Activated CD8-positive, alpha-beta memory T cell treated with anti-CD3 and anti-CD28 coated beads, Interleukin-2, amount 50 U/mL, for 48 hours (primary cell): ENCODE measurements around the gene RIC8B.
A peak's percentile ranks its signal among the peaks of the same experiment; 100 is the strongest.

Experiments used
- DNase-seq: peaks from one replicate; pipeline ENCODE4 v3.0.0-alpha.2; 2020

Gene RIC8B

DNA sequence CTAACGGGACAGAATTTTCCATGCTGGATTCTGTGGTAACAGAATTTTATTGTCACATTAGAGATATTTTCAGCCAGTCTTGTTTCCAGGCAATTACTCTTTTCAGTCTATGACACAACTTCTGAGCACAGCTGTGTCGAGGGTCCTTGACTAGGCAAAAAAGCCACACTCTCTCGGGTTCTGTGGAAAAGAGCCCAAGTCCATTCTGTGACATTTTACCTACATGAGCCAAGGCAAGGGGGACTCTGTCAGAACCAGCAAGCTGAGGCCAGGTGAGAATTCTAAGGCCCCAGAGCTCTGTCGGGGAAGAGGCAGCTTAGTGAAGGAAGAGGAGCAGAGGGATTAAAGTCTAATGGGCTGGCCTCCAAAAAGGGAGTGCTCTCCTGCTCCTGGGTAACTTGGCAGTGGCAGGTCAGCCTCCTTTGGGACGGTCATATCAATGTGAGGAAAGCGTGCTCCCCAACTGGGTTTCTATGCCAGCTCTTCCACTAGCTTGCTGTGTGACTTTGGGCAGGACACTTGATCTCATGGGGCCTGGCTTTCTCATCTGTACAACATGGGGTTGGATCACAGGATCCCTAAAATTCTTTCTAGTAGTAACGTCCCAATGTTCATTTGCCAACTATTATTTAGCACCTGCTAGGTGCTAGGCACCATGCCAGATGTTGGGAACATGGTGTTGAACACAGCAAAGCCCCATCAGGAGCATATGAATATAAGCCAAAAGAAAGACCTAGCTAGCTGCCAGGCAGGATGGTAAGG, 16.0 kb upstream of the RIC8B start:
- no peak for DNase-seq

DNA sequence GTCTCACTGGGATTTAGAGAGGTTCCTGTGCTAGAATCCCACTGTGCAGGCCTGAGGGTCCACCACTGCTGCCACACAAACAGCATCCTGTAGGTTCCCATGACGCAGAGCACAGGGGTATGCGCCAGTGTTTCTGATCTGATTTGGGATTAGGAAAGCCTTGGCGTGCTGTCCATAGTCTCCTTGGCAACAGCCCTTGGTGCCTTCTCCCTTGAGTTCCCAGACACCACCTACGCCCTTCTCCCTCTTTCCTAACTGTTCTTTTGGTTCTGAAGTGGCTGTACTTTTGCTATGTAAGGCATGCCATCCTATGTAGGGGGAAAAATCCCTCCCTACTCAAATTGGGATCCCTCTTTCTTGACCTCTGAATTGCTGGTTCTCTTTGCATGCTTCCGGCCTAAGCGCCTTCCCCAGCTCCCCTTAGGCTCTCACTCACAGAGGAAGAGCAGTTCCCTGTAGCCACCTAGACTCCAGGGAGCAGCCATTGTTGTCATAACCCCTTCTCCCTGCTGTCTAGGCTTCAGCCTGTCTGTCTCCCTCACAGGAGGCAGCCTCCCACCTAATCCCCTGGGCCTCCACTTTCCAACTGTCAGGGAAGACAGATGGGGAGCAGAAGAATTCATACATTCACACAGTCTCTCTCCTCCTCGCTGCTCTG, 14.8 kb upstream of the RIC8B start:
- DNase-seq = no peak

DNA sequence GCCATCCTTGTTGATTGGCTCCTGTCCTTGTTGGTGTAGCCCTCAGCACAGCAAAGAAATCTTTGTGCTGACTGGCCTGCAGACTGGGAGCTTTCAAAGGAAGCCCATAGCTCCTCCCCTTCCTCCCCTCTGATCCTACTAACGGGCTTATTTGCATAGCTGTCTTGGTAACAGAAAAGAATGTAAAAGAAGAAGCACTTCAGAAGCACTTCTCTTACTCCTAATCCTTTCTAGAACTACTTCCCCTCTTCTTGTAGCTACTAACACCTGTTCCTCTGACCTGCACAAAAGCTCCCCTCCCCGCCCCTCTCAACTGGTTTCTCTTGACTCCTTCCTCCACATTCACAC, 14.3 kb upstream of the RIC8B start:
- DNase-seq = no peak

DNA sequence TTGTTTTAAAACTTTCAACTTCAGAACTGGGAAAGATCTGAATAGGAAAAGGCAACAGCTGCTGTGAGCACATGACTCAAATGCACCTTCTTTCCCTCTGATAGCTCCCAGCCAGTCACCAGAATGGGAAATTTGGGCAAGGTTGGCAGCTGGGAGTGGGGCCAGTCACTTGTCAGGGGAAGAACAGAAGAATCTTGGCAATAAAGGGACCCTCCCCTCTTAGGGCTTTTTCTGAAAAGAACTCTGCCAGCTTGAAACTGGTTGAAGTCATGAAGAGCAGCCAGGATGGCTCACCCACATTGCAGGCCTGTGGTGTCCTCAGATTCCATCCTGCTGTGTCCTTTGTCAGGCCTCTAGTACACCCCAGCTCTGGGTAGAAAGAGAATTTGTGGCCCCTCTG, 10.3 kb upstream of the RIC8B start:
- DNase-seq = no peak

DNA sequence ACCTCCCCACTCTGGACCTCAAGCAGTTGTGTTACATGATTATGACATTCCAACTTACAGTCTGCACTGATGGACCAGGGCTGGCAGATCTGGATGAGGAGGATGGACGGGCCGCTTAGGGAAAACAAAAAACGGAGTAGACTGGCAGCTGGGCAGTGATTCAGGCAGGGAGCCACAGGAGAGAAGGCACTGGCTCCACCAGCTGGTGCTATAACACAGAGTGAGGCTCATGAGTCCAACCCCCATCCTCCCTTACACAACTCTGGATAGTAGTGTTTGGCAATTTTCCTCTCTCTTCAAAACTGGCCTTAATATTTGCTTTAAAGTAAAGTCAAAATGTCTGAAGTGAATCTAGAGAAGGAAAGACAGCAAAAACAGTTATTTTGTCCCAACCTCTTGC, 9.7 kb upstream of the RIC8B start:
- DNase-seq = no peak

DNA sequence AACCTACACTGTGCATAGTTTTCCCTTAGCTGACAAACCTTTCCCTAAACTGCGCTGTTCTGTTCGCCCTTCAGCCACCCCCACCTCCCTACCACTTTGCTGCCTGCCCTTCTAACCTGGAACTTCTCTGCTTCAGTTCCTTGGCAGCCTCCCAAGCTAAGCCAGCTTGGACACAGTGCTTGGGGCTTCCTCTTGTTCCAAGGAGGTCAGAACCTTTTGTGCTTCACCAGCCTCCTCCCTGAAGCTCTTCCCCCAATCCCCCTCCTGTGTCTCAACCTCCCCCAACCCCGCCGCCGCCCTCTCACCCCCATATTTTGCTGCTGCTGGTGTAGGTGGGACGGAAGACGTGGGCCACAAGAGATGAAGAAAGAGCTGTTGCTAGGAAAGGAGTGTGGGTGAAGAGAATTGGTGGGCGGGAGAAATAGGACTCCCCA, 8.1 kb upstream of the RIC8B start:
- DNase-seq = no peak

DNA sequence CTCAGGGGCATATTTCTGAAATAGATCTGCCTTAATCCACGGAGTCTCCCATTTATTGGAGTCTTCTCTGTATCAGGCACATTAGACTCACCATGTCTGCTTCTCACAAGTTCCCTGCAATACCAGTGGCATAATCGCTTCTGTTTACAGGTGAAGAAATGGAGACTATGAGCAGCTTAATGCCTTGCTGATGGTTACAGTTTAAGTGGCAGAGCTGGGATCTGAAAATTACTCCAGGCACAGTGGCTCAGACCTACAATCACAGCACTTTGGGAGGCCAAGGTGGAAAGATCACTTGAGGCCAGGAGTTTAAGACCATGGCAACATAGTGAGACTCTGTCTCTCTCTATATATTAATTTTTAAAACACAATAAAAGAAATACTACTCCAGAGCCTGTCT, 7.3 kb upstream of the RIC8B start:
- no peak for DNase-seq

DNA sequence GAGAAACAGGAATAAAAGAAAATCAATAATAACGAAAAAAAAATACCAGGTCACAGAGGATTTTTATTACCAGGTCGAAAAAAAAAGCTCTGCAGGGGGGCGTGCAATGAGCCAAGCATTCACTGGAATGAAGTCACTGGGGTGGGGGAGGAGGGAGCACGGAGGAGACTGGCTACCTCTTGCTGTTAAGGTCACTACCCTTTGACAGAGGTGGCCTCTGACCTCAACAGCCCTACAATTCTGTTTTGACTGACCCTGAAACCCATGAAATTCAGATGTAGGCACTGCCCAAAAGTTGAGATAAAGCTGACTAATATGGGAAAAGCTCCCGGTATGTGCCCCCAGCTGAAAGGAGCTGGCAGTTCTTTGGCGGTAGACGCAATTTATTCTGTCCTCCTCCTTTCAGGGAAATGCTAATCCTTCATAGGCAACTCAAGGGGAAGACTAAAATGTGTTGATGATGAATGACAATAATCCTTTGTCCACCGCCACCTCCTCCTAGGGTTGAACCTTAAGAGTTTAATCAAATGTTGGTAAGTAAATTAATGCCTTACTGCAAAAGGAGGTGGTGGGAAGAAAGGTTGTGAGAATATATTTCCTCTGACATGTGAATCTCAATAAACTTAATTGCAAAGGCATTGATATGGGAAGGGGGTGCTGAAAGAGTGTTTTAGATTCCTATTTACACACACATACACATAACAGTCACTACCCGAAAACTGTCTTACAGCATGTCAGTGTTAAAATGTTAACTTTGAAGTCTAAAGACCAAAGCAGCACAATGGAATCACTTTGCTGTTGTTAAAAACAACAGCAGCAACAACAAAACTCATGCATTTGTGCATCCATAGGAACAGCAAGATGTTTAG, 6.3 kb upstream of the RIC8B start:
- DNase-seq = no peak

DNA sequence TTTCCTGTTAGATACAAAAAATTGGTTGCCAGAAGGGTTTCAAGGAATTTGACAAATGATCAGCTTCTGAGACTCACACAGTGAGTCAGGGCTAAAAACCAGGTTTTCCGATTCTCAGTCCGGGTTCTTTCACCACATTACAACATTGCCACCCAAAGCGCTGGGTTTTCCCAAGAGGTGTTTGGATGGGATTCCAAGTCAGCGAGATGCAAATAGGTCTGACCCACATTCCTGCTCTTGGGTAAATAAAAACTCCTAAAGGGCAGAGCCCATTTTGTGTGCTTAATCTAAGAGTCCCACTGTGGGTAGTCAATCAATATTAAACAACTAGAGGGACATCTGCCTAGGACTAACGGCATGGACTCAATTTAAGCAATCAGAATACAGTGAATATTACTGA, 5.4 kb upstream of the RIC8B start:
- no peak for DNase-seq

DNA sequence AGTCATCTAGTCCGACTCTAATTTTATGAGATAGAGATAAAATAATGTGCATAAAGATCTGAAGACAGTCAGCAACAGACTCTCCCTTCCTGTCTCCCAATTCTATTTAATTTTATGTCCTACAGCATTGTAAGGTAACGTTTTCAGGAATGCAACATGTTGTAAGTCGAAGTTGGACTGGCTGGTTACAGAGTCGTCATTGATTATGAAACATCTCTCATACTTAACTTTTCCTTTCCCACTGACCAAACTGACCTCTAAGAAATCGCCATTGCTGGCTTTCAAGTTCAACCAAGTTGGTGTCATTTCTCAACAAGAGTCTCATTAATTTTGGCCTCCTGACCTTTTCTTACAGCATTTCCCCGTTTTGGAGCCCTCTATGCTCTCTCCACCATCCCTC, 4.9 kb upstream of the RIC8B start:
- no peak for DNase-seq

DNA sequence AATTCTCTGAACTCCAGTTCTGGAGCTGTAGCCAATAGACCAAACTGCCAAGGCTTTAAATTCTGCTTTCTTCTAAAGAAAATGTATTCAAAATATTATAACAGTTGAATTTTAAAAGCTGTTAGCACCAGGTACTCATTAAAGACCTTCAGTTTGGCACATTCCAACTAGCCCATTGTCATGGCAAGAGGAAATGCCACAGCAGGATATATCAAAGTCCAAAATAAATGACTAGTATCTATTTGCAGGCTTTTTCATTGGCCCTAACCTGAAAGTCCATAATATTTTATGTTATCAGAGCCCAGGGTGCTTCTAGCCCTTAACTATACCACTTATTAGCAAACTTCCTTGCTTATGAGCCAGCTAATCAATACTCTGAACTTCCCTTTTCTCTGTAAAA, 3.1 kb upstream of the RIC8B start:
- DNase-seq = no peak

DNA sequence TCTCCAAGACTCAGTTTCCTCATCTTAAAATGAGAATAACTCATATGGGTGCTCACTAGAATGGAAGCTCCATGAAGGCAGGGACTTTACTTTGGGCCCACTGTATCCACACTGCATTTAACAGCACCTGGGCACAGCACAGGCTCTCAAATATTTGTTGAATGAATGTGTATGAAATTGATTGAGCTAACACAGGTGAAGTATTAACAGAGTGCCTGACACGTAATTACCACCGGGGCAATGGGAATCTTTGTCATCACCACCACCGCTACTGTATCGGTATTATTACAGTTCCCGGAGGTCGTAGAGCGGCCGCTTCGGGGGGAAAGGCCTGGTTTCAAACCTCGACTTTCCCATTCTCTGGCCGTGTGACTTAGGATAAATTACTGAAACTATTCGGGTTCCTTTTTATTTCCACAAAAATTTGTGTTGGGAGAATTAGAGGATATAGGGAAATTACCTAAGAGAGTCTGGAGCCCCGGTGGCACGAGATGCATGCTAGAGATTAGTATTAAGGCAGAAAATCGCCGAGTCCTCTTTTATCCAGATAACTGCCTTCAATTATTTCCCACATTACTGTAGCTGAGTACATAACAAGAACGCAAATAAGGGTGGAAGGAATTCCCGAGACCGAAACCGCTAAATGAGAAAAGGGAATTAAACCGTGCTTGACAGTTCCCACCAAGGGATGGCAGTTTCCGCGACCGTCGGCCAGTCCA, 1.0 kb upstream of the RIC8B start:
- no peak for DNase-seq

DNA sequence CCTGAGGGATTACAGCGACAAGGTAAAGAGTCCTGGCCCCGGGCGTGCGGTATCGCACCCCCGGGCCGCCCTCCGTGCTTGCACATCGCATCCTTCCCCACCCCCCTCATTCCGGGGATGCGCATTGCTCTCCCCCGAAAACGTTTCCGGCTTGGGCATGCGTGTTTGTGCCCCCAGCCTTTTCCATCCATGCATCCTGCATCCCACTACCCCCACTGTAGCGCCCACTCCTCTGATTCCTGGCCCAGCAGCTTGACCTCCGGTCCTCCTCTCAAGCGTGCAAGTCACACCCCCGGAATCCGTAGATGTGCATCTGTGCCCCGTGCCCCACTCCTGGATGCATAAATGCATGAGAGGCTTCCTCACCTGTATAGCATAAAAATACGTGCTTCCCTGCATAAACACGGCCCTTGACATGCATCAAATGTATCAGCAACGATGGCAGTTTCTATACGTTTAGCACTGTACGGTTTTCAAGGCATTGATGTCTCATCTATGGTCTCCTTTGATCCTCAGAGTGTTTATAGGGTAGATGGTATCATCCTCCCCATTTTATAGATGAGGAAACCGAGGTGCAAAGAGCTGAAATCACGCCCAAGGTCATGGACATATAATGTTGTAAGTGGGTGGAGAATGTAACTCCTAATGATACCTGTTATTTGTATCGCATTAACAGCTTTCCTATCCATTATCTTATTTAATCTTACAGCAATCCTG, 484 bp downstream of the RIC8B start:
- peak; percentile 66 for DNase-seq

DNA sequence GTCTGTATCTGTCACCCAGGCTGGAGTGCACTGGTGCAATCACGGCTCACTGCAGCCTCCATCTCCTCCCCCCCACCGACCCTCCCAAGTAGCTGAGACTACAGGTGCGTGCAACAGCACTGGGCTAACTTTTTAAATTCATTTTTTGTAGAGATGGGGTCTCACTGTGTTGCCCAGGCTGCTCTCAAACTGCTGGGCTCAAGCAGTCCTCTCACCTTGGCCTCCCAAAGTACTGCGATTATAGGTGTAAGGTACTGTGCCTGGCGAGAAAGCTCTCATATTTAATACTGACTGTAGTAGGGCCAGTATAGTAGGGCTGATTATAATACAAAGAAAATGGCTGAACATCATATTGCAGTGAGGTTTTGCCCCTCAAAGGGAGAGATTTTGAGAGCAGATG, 2.4 kb downstream of the RIC8B start:
- DNase-seq = no peak

DNA sequence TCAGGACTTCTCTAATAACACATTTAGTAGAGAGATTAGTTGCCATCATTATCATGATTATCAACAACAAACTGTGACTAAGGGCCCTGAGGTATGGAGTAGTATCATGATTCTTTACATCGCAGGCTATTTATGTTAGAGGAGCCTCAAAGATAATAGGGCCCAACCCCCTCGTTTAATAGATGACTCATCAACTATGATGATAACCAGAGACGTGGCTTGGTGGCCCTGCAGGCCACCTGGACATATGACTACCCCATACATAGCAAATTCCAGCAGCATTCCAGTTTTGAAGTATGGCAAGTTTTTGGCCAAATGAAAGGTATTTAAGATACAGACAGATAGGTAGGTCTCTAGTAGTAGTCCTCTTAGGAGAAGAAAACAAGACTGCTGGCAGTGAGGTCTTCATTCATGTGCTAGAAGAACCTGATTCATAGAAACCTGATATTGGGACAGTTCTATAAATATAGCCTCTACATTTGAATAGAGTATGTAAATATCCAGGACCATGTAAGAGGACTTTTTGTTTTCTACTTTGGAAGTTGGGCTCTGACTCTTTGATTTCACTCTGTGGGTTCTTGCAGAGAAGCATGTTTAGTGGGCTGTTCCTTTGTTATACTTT, 5.6 kb downstream of the RIC8B start:
- no peak for DNase-seq

DNA sequence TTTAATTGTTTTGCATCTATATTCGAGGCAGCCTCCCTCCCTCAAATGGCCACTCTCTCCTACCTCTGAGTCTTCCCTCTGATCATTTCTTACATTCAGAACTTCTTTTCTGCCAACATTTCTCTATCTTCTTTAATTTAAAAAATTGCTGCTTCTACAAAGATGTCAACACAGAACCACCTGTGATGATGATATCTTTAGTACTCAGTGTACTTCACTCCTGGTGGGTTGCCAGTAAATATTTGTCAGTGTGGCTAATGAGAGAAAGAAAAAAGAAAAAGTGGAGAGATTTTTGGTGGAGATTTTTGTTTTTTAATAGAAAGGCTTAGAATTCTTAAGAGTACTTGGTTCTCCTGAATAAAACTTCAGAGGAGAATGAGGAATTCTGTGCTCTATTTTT, 8.1 kb downstream of the RIC8B start:
- no peak for DNase-seq

DNA sequence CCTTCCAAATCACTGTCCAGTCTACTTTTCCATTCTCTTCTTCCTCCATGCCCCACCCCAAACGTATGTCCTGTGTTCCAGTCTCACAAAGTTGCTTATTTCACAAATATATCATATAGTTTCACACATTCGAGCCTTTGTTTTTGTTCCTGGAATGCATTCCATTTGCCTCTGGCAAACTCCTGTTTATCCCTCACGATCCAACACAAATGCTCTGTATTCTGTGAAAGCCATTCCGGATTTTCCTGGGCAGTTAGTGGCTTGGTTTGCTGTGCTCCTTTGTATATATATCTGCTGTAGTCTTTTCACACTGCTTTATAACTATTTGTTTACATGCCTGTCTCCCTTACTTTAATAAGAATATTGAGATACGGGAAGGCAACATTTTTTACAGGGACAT, 9.0 kb downstream of the RIC8B start:
- no peak for DNase-seq

DNA sequence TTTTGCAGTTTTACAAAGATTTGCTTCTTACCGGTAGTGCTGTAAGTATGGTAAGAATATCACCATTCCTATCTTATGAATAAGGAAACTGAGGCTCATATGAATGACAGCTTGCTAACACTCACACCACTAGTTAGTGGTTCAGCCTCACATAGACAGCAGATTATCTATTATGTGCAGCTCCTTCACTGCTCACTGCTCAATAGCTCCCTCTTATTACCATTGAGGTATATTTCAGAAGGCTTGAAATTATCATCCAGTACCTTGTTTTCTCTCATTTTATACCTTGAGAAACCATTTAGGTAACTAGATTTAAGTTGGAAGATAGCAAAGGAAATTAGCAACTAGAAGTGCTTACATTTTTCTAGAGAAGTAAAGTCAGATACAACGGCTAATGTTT, 15.5 kb downstream of the RIC8B start:
- DNase-seq = no peak

DNA sequence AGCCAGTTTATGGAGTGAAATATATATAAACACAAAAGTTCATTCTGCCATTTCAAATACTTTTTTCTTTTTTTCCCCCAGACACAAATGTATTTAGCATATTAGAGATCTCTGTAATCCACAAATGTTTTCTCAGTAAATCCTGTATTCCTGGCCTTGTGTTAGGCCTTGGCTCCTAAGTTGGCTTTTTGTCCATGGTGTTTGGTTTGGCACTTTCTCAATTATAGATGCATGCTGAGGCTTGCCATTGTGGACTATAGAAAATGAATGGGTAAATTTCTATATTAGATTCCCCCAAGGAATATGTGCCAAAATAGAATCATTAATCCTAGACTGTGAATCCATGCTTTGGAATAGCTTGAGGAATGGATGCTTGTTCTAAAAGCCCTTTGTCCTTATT, 17.0 kb downstream of the RIC8B start:
- DNase-seq = no peak

DNA sequence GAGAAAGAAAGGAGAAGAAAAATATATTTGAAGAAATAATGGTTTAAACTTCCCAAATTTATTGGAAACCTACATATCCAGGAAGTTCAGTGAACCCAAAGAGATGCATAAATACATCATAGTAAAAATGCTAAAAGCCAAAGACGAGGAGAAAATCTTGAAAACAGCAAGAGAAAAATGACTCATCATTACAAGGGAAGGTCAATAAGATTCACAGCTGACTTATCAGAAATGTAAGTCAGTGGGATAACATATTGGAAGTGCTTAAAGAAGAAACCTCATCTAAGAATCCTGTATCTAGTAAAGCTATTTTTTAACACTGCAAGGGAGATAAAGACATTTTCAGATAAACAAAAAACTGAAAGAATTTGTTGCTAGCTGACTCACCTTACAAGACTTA, 19.9 kb downstream of the RIC8B start:
- DNase-seq = no peak

DNA sequence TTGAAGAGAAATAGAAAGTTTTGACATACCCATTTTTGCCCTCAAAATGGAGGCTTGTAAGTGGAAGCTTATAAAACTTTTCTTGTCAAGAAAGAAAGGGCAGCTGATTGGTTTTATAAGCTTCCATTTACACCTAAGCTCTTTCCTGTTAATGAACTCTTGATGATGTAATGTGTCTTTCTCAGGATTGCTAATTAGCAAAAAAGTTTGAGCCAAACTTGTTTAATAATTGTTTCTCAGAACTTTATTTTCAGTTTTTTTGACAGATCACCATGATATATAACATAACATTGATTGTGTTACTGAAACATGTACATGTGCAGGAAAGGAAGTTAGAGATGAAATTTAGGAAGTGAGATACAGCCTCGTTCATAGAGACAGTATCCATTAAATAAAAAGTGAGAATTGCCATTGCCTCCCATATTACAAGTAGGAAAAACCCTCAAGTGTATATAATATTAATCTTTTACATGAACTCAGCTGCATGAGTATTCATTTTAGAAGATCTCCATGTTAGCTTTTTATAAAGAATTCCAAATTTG, 26.8 kb downstream of the RIC8B start:
- DNase-seq = no peak
